Gastrocnemius medialis (tissue), 4 donors: ENCODE results near the gene HSPA4.

Source experiments
- CTCF ChIP-seq, 5 experiments: fragments of 450-650 bp in 3 of 5; fragments of 200-600 bp in 2 of 5; sonication (generic) in 2 of 5; IDR thresholded peaks in 4 of 5; conservative IDR thresholded peaks in 1 of 5; 1 replicate in 4 of 5; 2 replicates in 1 of 5; pipeline ENCODE4 v1.5.1; 2016 to 2019; ENCODE audit warnings: antibody characterized with exemption in 5 of 5, mild to moderate bottlenecking in 3 of 5, moderate library complexity in 3 of 5
- POLR2A ChIP-seq, 2 donors: fragments of 450-650 bp; IDR thresholded peaks; one replicate each; pipeline ENCODE4 v1.6.1; 2017; ENCODE audit warnings: antibody characterized with exemption in 2 of 2, mild to moderate bottlenecking in 2 of 2, moderate library complexity in 2 of 2

GRCh38 chr5:133128066-133128465 lies 76.3 kb downstream of the HSPA4 start:
- TF ChIP-seq CTCF (IDR thresholded peaks at IDR 0.05 in 4 of 5, conservative IDR thresholded peaks at IDR 0.05 in 1 of 5), result no peak
- TF ChIP-seq POLR2A (IDR thresholded peaks at IDR 0.05), result no peak
